ENCODE data around the gene ZNF511. TPM values are rescaled to one million over a fixed set of nuclear protein-coding genes. Genes with fewer than 3 reads are reported as not detected.

The ZNF511 gene
- total and polyA plus RNA-seq, 2 of the 4 experiments (the other 2 are of a cell fraction), result 13.6 to 32.6 TPM

DNA sequence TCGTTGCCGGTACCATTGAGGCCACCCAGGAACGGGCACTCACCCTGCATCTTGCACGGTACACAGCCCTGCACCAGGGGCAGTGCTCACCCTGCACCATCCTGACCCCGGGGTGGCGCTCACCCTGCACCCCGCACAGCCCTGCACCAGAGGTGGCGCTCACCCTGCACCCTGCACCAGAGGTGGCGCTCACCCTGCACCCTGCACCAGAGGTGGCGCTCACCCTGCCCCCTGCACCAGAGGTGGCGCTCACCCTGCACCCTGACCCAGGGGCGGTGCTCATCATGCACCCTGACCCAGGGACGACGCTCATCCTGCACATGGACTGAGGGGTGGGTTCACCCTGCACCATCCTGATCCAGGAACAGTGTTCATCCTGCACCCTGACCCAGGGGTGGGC, 6.5 kb upstream of the ZNF511 start:
- Histone ChIP-seq H4K8ac (ENCODE audit: low read depth in 2 of 2, low read length in 2 of 2) (no peak overlapping the region), H3K9ac (ENCODE audit: low read depth, low read length) (no peak overlapping the region), H3K4me2 (ENCODE audit: low read depth, low read length) (no peak overlapping the region), H2AFZ (replicated peaks; ENCODE audit: low read length, poor library complexity) (no peak overlapping the region), H2BK15ac (ENCODE audit: low read depth, low read length) (no peak overlapping the region), H3K18ac (ENCODE audit: low read depth, low read length) (no peak overlapping the region), H4K91ac (ENCODE audit: insufficient read depth, low read depth, low read length) (no peak overlapping the region), H2BK120ac (ENCODE audit: low read depth, low read length) (no peak overlapping the region), H3K9me3 (ENCODE audit: control insufficient read depth, insufficient read depth, low read length) (no peaks in the 10 kb centered on the region), H3K14ac (replicated peaks; ENCODE audit: low read depth, low read length) (no peak overlapping the region), H3K27ac (ENCODE audit: insufficient read depth, low read length) (no peak overlapping the region), H3K56ac (ENCODE audit: extremely low read depth, insufficient read depth, low read length) (no peak overlapping the region), H2AK9ac (replicated peaks; ENCODE audit: low read depth, low read length, poor library complexity) (no peak overlapping the region), H3K4me3 (ENCODE audit: insufficient read depth, low read depth, low read length) (no peak overlapping the region), H3K4ac (ENCODE audit: low read depth, low read length) (no peak overlapping the region), H3K79me1 (ENCODE audit: low read depth in 1 of 2, low read length in 2 of 2) (peaks cover 15 to 45% of the 10 kb centered on the region in 2 experiments), H3K27me3 (ENCODE audit: control insufficient read depth, insufficient read depth, low read length) (no peaks in the 10 kb centered on the region), H3K36me3 (ENCODE audit: control insufficient read depth, insufficient read depth, low read length) (peaks cover 34% of the 10 kb centered on the region), H4K20me1 (ENCODE audit: insufficient read depth, low read length) (peaks cover 39% of the 10 kb centered on the region), H3K4me1 (ENCODE audit: control insufficient read depth, insufficient read depth, low read length) (peaks cover 5% of the 10 kb centered on the region), H2BK20ac (ENCODE audit: low read depth, low read length) (no peak overlapping the region), H4K5ac (ENCODE audit: low read depth, low read length) (no peak overlapping the region), H3K9me1 (ENCODE audit: insufficient read depth, low read length) (peaks cover 9% of the 10 kb centered on the region; the same call in 1 of the 2 replicates), H2BK5ac (ENCODE audit: low read depth, low read length, poor library complexity, severe bottlenecking) (no peak overlapping the region), H2AK5ac (ENCODE audit: low read depth, low read length) (no peak overlapping the region), H3K23ac (ENCODE audit: low read depth, low read length) (no peak overlapping the region)
- 97% methylated on average over 9 of the region's 14 CpGs; no CpG with 5 or more reads in 1 of the 2 experiments for WGBS, 2 experiments (ENCODE audit: extremely low coverage in 2 of 2, insufficient read length in 1 of 2)
- dilution Hi-C loops (cut with HindIII; ENCODE audit: low sequenced_read_pairs, unreplicated experiment), result no loop called here
- TF ChIP-seq, protein P1, sequence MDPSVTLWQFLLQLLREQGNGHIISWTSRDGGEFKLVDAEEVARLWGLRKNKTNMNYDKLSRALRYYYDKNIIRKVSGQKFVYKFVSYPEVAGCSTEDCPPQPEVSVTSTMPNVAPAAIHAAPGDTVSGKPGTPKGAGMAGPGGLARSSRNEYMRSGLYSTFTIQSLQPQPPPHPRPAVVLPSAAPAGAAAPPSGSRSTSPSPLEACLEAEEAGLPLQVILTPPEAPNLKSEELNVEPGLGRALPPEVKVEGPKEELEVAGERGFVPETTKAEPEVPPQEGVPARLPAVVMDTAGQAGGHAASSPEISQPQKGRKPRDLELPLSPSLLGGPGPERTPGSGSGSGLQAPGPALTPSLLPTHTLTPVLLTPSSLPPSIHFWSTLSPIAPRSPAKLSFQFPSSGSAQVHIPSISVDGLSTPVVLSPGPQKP (IDR thresholded peaks at IDR 0.05; ENCODE audit: borderline replicate concordance, low read depth, low read length), result no peak
- TF ChIP-seq MAZ (IDR thresholded peaks at IDR 0.05; ENCODE audit: borderline replicate concordance, low read depth, low read length), result no peak
- TF ChIP-seq RFX5 (IDR thresholded peaks at IDR 0.05; ENCODE audit: low read depth, low read length), result no peak
- no peak for TF ChIP-seq CHD1 (IDR thresholded peaks at IDR 0.05; ENCODE audit: low read depth, low read length)
- TF ChIP-seq SMC3 (IDR thresholded peaks at IDR 0.05; ENCODE audit: low read depth, low read length), result no peak
- no peak for TF ChIP-seq RAD21 (IDR thresholded peaks at IDR 0.05; ENCODE audit: low read length)
- no peak for TF ChIP-seq MAFK (IDR thresholded peaks at IDR 0.05; ENCODE audit: low read depth, low read length)
- TF ChIP-seq CEBPB (IDR thresholded peaks at IDR 0.05; ENCODE audit: low read depth, low read length), result no peak
- TF ChIP-seq, protein P2, sequence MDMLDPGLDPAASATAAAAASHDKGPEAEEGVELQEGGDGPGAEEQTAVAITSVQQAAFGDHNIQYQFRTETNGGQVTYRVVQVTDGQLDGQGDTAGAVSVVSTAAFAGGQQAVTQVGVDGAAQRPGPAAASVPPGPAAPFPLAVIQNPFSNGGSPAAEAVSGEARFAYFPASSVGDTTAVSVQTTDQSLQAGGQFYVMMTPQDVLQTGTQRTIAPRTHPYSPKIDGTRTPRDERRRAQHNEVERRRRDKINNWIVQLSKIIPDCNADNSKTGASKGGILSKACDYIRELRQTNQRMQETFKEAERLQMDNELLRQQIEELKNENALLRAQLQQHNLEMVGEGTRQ (IDR thresholded peaks at IDR 0.05; ENCODE audit: low read depth, low read length), result no peak
- TF ChIP-seq POLR2A (IDR thresholded peaks at IDR 0.05; ENCODE audit: low read depth, low read length), result no peak
- TF ChIP-seq, protein P3, sequence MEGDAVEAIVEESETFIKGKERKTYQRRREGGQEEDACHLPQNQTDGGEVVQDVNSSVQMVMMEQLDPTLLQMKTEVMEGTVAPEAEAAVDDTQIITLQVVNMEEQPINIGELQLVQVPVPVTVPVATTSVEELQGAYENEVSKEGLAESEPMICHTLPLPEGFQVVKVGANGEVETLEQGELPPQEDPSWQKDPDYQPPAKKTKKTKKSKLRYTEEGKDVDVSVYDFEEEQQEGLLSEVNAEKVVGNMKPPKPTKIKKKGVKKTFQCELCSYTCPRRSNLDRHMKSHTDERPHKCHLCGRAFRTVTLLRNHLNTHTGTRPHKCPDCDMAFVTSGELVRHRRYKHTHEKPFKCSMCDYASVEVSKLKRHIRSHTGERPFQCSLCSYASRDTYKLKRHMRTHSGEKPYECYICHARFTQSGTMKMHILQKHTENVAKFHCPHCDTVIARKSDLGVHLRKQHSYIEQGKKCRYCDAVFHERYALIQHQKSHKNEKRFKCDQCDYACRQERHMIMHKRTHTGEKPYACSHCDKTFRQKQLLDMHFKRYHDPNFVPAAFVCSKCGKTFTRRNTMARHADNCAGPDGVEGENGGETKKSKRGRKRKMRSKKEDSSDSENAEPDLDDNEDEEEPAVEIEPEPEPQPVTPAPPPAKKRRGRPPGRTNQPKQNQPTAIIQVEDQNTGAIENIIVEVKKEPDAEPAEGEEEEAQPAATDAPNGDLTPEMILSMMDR (conservative IDR thresholded peaks at IDR 0.05; ENCODE audit: low read depth, low read length), result no peak
- no peak for TF ChIP-seq MXI1 (IDR thresholded peaks at IDR 0.05; ENCODE audit: borderline replicate concordance, low read depth, low read length)
- TF ChIP-seq RCOR1 (IDR thresholded peaks at IDR 0.05; ENCODE audit: insufficient replicate concordance, low read length), result no peak
- TF ChIP-seq NFE2L2 (IDR thresholded peaks at IDR 0.05; ENCODE audit: low read depth, low read length), result no peak
- no peak for TF ChIP-seq BHLHE40 (IDR thresholded peaks at IDR 0.05; ENCODE audit: low read depth, low read length)
- TF ChIP-seq FOS (IDR thresholded peaks at IDR 0.05; ENCODE audit: low read depth, low read length), result no peak
- in situ Hi-C loops (cut with MboI; ENCODE audit: low sequenced_read_pairs), result no loop called here
- DNase-seq (no peak), ATAC-seq (ENCODE audit: low read depth) (no peak)
- no TSS peak for BruUV-seq (replicated peaks)
- intact Hi-C loops (cut with micrococcal nuclease), result no loop called here
- ChIA-PET CTCF (no interaction called here), POLR2A (ENCODE audit: unreplicated experiment) (no interaction called here)
